GM23338 (cell line): Measurements from ENCODE around the gene MRO. TPM values are rescaled to one million over a fixed set of nuclear protein-coding genes. Genes with fewer than 3 reads are reported as not detected.
A peak's percentile ranks its signal among the peaks of the same experiment; 100 is the strongest.

ENCODE experiments used
- ATAC-seq: fragments of 200-7000 bp; cut with Tn5 transposase; 3 replicates; pipeline ENCODE4 v1.9.1; 2020
- DNase-seq: peaks from one replicate; pipeline ENCODE4 v3.0.0-alpha.2; 2015; ENCODE audit warnings: low spot score
- H2AFZ ChIP-seq: fragments of 200-600 bp; sonication (generic); 2 replicates; pipeline ENCODE4 v1.8.0; 2016; ENCODE audit warnings: antibody characterized with exemption, mild to moderate bottlenecking, moderate library complexity
- H3F3A ChIP-seq: fragments of 200-600 bp; sonication (generic); replicated peaks from 2 replicates; pipeline ENCODE4 v1.8.0; 2017; ENCODE audit warnings: antibody characterized with exemption, mixed run types, low read depth
- H3K27ac ChIP-seq: fragments of 200-600 bp; sonication (generic); 2 replicates; pipeline ENCODE4 v1.6.1; 2016; ENCODE audit warnings: low read depth
- H3K27me3 ChIP-seq: fragments of 200-600 bp; sonication (generic); 2 replicates; pipeline ENCODE4 v1.8.0; 2016; ENCODE audit warnings: mild to moderate bottlenecking, mixed run types, moderate library complexity; ENCODE audit not compliant: insufficient read depth
- H3K36me3 ChIP-seq: fragments of 200-600 bp; sonication (generic); 2 replicates; pipeline ENCODE4 v1.8.0; 2016; ENCODE audit warnings: mild to moderate bottlenecking; ENCODE audit not compliant: insufficient read depth
- H3K4me1 ChIP-seq: fragments of 200-600 bp; sonication (generic); 2 replicates; pipeline ENCODE4 v1.8.0; 2016; ENCODE audit warnings: mild to moderate bottlenecking, moderate library complexity; ENCODE audit not compliant: insufficient read depth
- H3K4me2 ChIP-seq: fragments of 200-600 bp; sonication (generic); 2 replicates; pipeline ENCODE4 v1.7.1; 2017; ENCODE audit warnings: mixed run types
- H3K4me3 ChIP-seq: fragments of 200-600 bp; sonication (generic); 2 replicates; pipeline ENCODE4 v1.6.1; 2016; ENCODE audit warnings: mixed run types
- H3K79me2 ChIP-seq: fragments of 200-600 bp; sonication (generic); replicated peaks from 2 replicates; pipeline ENCODE4 v1.8.0; 2017; ENCODE audit warnings: mild to moderate bottlenecking; ENCODE audit not compliant: insufficient read depth
- H3K9me2 ChIP-seq: fragments of 200-600 bp; sonication (generic); 2 replicates; pipeline ENCODE4 v1.8.0; 2017; ENCODE audit not compliant: insufficient read depth
- H4K20me1 ChIP-seq: fragments of 200-600 bp; sonication (generic); replicated peaks from 2 replicates; pipeline ENCODE4 v1.8.0; 2017; ENCODE audit warnings: mild to moderate bottlenecking; ENCODE audit not compliant: insufficient read depth
- H3K27ac Mint-ChIP-seq: 2 replicates; pipeline ENCODE4 v1.8.0; 2020; ENCODE audit warnings: inconsistent platforms, mild to moderate bottlenecking, moderate library complexity, mixed read lengths
- H3K27me3 Mint-ChIP-seq: 3 replicates; pipeline ENCODE4 v1.8.0; 2022; ENCODE audit warnings: low read depth, mild to moderate bottlenecking, moderate library complexity, mixed read lengths, inconsistent platforms; ENCODE audit not compliant: insufficient read depth, poor library complexity
- H3K36me3 Mint-ChIP-seq: 3 replicates; pipeline ENCODE4 v1.8.0; 2021; ENCODE audit warnings: low read depth, mild to moderate bottlenecking, inconsistent platforms, moderate library complexity, mixed read lengths
- H3K4me1 Mint-ChIP-seq: 3 replicates; pipeline ENCODE4 v1.8.0; 2020; ENCODE audit warnings: mild to moderate bottlenecking, inconsistent platforms, mixed read lengths
- H3K4me3 Mint-ChIP-seq: 3 replicates; pipeline ENCODE4 v1.8.0; 2021; ENCODE audit warnings: moderate library complexity, mild to moderate bottlenecking, inconsistent platforms, mixed read lengths
- H3K9me3 Mint-ChIP-seq: 3 replicates; pipeline ENCODE4 v1.8.0; 2020; ENCODE audit warnings: moderate library complexity, mild to moderate bottlenecking, inconsistent platforms, mixed read lengths
- EZH2phosphoT487 ChIP-seq: fragments of 200-600 bp; sonication (generic); IDR thresholded peaks from one replicate; pipeline ENCODE4 v1.8.1; 2018; ENCODE audit warnings: antibody characterized with exemption; ENCODE audit not compliant: unreplicated experiment
- NANOG ChIP-seq: IDR thresholded peaks from 2 replicates; pipeline ENCODE4 v1.6.1; 2016; ENCODE audit warnings: antibody characterized with exemption, borderline replicate concordance
- POLR2AphosphoS5 ChIP-seq: IDR thresholded peaks from 2 replicates; pipeline ENCODE4 v1.6.1; 2016; ENCODE audit warnings: antibody characterized with exemption, low read depth
- STAT1 ChIP-seq: IDR thresholded peaks from one replicate; pipeline ENCODE4 v1.6.1; 2016; ENCODE audit warnings: antibody characterized with exemption; ENCODE audit not compliant: unreplicated experiment
- ZNF331 ChIP-seq: fragments of 250-450 bp; sonication (Bioruptor Pico); IDR thresholded peaks from 2 replicates; pipeline ENCODE4 v1.5.0; 2020; ENCODE audit warnings: low read depth, mild to moderate bottlenecking, moderate library complexity
- polyA plus RNA-seq: library from polyadenylated mRNA; unstranded; fragments of >200 nt; fragmentation: Nextera tagmentation; extraction: Ambion mirVana; gene quantifications from 2 replicates; pipeline ENCODE4 v1.2.1, GENCODE V29; 2016
- total RNA-seq: library from RNA; depleted of rRNA; stranded (reverse); fragments of >200 nt; shearing (Covaris generic); gene quantifications from 2 replicates; pipeline ENCODE4 v1.2.3, GENCODE V29; 2014
- TF ChIP-seq, protein P1 (sequence below): fragments of 250-450 bp; sonication (Bioruptor Pico); IDR thresholded peaks from 2 replicates; pipeline ENCODE4 v1.5.0; 2020; ENCODE audit warnings: mild to moderate bottlenecking, moderate library complexity
- TF ChIP-seq, protein P2 (sequence below), 2 experiments: fragments of 200-600 bp in 1 of 2; sonication (generic) in 1 of 2; conservative IDR thresholded peaks; 2 replicates each; pipeline versions ENCODE4 v1.5.1 to v1.6.1; 2016 to 2017; ENCODE audit warnings: antibody characterized with exemption in 2 of 2, low read depth in 2 of 2, mild to moderate bottlenecking in 2 of 2, moderate library complexity in 1 of 2

Gene MRO
- total and polyA plus RNA-seq, 2 experiments from 2014 or later: 0.78 to 0.80 TPM

DNA sequence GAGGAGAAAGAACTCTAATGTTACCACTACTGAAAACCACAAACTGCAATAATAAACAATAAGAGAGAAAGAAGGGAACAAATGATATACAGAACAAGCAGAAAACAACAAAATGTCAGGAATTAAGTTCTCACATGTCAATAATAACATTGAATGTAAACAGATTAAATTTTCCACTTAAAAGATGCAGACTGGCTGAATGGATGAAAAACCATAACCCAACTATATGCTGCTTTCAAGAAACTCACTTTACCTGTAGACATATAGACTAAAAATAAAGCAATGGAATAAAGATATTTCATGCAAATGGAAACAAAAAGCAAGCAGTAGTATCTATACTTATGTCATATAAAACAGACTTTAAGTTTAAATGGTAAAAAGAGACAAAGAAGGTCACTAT is 50.4 kb downstream of the MRO start (continued):
- TF ChIP-seq, protein P1, sequence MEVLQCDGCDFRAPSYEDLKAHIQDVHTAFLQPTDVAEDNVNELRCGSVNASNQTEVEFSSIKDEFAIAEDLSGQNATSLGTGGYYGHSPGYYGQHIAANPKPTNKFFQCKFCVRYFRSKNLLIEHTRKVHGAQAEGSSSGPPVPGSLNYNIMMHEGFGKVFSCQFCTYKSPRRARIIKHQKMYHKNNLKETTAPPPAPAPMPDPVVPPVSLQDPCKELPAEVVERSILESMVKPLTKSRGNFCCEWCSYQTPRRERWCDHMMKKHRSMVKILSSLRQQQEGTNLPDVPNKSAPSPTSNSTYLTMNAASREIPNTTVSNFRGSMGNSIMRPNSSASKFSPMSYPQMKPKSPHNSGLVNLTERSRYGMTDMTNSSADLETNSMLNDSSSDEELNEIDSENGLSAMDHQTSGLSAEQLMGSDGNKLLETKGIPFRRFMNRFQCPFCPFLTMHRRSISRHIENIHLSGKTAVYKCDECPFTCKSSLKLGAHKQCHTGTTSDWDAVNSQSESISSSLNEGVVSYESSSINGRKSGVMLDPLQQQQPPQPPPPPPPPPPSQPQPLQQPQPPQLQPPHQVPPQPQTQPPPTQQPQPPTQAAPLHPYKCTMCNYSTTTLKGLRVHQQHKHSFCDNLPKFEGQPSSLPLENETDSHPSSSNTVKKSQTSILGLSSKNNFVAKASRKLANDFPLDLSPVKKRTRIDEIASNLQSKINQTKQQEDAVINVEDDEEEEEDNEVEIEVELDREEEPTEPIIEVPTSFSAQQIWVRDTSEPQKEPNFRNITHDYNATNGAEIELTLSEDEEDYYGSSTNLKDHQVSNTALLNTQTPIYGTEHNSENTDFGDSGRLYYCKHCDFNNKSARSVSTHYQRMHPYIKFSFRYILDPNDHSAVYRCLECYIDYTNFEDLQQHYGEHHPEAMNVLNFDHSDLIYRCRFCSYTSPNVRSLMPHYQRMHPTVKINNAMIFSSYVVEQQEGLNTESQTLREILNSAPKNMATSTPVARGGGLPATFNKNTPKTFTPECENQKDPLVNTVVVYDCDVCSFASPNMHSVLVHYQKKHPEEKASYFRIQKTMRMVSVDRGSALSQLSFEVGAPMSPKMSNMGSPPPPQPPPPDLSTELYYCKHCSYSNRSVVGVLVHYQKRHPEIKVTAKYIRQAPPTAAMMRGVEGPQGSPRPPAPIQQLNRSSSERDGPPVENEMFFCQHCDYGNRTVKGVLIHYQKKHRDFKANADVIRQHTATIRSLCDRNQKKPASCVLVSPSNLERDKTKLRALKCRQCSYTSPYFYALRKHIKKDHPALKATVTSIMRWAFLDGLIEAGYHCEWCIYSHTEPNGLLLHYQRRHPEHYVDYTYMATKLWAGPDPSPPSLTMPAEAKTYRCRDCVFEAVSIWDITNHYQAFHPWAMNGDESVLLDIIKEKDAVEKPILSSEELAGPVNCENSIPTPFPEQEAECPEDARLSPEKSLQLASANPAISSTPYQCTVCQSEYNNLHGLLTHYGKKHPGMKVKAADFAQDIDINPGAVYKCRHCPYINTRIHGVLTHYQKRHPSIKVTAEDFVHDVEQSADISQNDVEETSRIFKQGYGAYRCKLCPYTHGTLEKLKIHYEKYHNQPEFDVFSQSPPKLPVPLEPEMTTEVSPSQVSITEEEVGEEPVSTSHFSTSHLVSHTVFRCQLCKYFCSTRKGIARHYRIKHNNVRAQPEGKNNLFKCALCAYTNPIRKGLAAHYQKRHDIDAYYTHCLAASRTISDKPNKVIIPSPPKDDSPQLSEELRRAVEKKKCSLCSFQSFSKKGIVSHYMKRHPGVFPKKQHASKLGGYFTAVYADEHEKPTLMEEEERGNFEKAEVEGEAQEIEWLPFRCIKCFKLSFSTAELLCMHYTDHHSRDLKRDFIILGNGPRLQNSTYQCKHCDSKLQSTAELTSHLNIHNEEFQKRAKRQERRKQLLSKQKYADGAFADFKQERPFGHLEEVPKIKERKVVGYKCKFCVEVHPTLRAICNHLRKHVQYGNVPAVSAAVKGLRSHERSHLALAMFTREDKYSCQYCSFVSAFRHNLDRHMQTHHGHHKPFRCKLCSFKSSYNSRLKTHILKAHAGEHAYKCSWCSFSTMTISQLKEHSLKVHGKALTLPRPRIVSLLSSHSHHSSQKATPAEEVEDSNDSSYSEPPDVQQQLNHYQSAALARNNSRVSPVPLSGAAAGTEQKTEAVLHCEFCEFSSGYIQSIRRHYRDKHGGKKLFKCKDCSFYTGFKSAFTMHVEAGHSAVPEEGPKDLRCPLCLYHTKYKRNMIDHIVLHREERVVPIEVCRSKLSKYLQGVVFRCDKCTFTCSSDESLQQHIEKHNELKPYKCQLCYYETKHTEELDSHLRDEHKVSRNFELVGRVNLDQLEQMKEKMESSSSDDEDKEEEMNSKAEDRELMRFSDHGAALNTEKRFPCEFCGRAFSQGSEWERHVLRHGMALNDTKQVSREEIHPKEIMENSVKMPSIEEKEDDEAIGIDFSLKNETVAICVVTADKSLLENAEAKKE (CRISPR knock-in tag): no peak
- no peak for TF ChIP-seq ZNF331 (CRISPR knock-in tag)

DNA sequence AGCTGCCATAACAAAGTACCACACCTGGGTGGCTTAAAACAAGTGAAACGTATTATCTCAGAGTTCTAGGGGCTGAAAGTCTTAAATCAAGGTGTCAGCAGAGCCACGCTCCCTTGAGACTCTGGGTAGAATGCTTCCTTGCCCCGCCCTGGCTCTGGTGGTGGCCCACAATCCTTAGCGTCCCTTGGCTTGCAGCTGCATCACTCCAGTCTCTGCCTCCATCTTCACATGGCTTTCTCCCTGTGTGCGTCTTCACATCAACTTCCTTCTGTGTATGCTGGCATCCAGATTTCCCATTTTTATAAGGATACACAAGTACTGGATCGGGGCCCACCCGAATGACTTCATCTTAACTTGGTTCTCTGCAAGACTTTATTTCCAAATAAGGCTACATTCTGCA is 62.5 kb downstream of the MRO start:
- Histone ChIP-seq H2AFZ (peak overlapping the region; percentile 85), H3F3A (no peaks in the 10 kb centered on the region), H3K4me3 (no peak overlapping the region), H3K36me3 (no peaks in the 10 kb centered on the region), H3K9me2 (peaks cover 3% of the 10 kb centered on the region; the same call in 1 of the 2 replicates), H3K27ac (no peak overlapping the region), H4K20me1 (no peaks in the 10 kb centered on the region), H3K4me2 (no peak overlapping the region), H3K79me2 (no peaks in the 10 kb centered on the region), H3K27me3 (no peaks in the 10 kb centered on the region), H3K4me1 (no peaks in the 10 kb centered on the region)
- no peaks in the 10 kb centered on the region for H3K36me3 Mint-ChIP-seq
- no peak overlapping the region for H3K27ac Mint-ChIP-seq
- peaks cover 6% of the 10 kb centered on the region; the same call in 2 of the 3 replicates for H3K9me3 Mint-ChIP-seq
- peaks cover 6% of the 10 kb centered on the region for H3K27me3 Mint-ChIP-seq
- H3K4me3 Mint-ChIP-seq: no peak overlapping the region
- no peak for DNase-seq
- H3K4me1 Mint-ChIP-seq: no peaks in the 10 kb centered on the region
- ATAC-seq: no peak
- TF ChIP-seq POLR2AphosphoS5: no peak
- no peak for TF ChIP-seq STAT1
- TF ChIP-seq, protein P2, sequence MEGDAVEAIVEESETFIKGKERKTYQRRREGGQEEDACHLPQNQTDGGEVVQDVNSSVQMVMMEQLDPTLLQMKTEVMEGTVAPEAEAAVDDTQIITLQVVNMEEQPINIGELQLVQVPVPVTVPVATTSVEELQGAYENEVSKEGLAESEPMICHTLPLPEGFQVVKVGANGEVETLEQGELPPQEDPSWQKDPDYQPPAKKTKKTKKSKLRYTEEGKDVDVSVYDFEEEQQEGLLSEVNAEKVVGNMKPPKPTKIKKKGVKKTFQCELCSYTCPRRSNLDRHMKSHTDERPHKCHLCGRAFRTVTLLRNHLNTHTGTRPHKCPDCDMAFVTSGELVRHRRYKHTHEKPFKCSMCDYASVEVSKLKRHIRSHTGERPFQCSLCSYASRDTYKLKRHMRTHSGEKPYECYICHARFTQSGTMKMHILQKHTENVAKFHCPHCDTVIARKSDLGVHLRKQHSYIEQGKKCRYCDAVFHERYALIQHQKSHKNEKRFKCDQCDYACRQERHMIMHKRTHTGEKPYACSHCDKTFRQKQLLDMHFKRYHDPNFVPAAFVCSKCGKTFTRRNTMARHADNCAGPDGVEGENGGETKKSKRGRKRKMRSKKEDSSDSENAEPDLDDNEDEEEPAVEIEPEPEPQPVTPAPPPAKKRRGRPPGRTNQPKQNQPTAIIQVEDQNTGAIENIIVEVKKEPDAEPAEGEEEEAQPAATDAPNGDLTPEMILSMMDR (conservative IDR thresholded peaks at IDR 0.05; ENCODE audit: low read depth in 2 of 2): no peak
- no peak for TF ChIP-seq EZH2phosphoT487
- no peak for TF ChIP-seq NANOG
- TF ChIP-seq, protein P1 (CRISPR knock-in tag): no peak
- no peak for TF ChIP-seq ZNF331 (CRISPR knock-in tag)
